Activated naive CD4-positive, alpha-beta T cell treated with anti-CD3 and anti-CD28 coated beads, Interleukin-2, amount 10 ng/mL, durations not matched to agents 7 days and 5 days (primary cell): ENCODE data around the gene PIP5K1B.
"Not testable (repeated sequence)": the region's sequence is repeated elsewhere in the genome, so short reads cannot be mapped to it uniquely, and the experiment has no call there.

ENCODE experiments used
- CTCF ChIA-PET: fragments of 350-600 bp; sonication (Branson Sonifier 250); formaldehyde crosslinking; loops from one replicate; lab custom pipeline; 2021; ENCODE audit warnings: antibody characterized with exemption; lab: Charles Lee
- DNase-seq: peaks from one replicate; pipeline ENCODE4 v3.0.0-alpha.2; 2020
- H3K27ac Mint-ChIP-seq: one replicate; pipeline ENCODE4 v1.8.0; 2021; ENCODE audit warnings: mild to moderate bottlenecking, moderate library complexity, mixed read lengths
- H3K27me3 Mint-ChIP-seq: one replicate; pipeline ENCODE4 v1.8.0; 2021; ENCODE audit warnings: mild to moderate bottlenecking, mixed read lengths
- H3K36me3 Mint-ChIP-seq: one replicate; pipeline ENCODE4 v1.8.0; 2021; ENCODE audit warnings: mixed read lengths
- H3K4me1 Mint-ChIP-seq: one replicate; pipeline ENCODE4 v1.8.0; 2021; ENCODE audit warnings: mixed read lengths
- H3K4me3 Mint-ChIP-seq: one replicate; pipeline ENCODE4 v1.8.0; 2021; ENCODE audit warnings: mild to moderate bottlenecking, moderate library complexity, mixed read lengths
- H3K9me3 Mint-ChIP-seq: one replicate; pipeline ENCODE4 v1.8.0; 2021; ENCODE audit warnings: mixed read lengths

Gene PIP5K1B

GRCh38 chr9:68698943-68699509, 6.0 kb upstream of the PIP5K1B start:
- Mint-ChIP-seq H3K4me3 (no peak overlapping the region), H3K27me3 (peaks cover 59% of the 10 kb centered on the region), H3K4me1 (peaks cover under 1% of the 10 kb centered on the region), H3K9me3 (no peaks in the 10 kb centered on the region), H3K36me3 (no peaks in the 10 kb centered on the region), H3K27ac (no peak overlapping the region)
- CTCF ChIA-PET: no interaction called here
- no peak for DNase-seq

- H3K27ac Mint-ChIP-seq, H3K4me3 Mint-ChIP-seq, CTCF ChIA-PET, H3K36me3 Mint-ChIP-seq, H3K4me1 Mint-ChIP-seq, H3K9me3 Mint-ChIP-seq, DNase-seq: not testable (repeated sequence)
- H3K27me3 Mint-ChIP-seq: peaks cover 61% of the 10 kb centered on the region
These were observed 5.4 kb upstream of the PIP5K1B start for GRCh38 chr9:68699625-68700024.

DNA sequence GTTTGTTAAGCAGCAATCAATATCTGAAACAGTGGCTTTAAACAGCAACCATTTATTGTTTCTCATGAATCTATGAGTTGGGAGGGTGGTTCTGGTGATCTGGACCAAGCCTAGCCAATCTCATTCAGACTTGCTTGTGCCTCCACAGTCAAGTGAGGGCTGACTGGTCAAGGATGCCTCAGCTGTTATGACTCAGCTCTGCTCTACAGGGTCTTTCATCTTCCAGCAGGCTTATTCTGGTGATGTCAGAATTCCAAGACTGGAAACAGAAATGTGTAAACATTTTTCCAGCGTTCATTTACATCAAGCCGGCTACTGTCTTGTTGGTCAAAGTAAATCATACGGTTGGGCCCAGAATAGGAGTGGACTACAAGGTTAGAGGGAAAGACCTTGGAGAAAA, 2.5 kb upstream of the PIP5K1B start:
- H3K27me3 Mint-ChIP-seq: peaks cover 81% of the 10 kb centered on the region
- H3K4me1 Mint-ChIP-seq: peaks cover 20% of the 10 kb centered on the region
- DNase-seq: no peak
- no peaks in the 10 kb centered on the region for H3K36me3 Mint-ChIP-seq
- H3K4me3 Mint-ChIP-seq: no peak overlapping the region
- CTCF ChIA-PET: no interaction called here
- H3K9me3 Mint-ChIP-seq: no peaks in the 10 kb centered on the region
- no peak overlapping the region for H3K27ac Mint-ChIP-seq

- no peak for DNase-seq
- H3K27ac Mint-ChIP-seq: no peak overlapping the region
- no peak overlapping the region for H3K4me3 Mint-ChIP-seq
- H3K36me3 Mint-ChIP-seq: no peaks in the 10 kb centered on the region
- CTCF ChIA-PET: interaction anchor here (0.6 to 1.4 kb wide), 2 partner anchors 26 to 246 kb away, joined by 4 read pairs; no protein-coding TSS in a partner anchor
- no peaks in the 10 kb centered on the region for H3K9me3 Mint-ChIP-seq
- H3K27me3 Mint-ChIP-seq: peaks cover 77% of the 10 kb centered on the region
- peaks cover 20% of the 10 kb centered on the region for H3K4me1 Mint-ChIP-seq
These were observed 1.4 kb upstream of the PIP5K1B start for GRCh38 chr9:68703672-68704071.

DNA sequence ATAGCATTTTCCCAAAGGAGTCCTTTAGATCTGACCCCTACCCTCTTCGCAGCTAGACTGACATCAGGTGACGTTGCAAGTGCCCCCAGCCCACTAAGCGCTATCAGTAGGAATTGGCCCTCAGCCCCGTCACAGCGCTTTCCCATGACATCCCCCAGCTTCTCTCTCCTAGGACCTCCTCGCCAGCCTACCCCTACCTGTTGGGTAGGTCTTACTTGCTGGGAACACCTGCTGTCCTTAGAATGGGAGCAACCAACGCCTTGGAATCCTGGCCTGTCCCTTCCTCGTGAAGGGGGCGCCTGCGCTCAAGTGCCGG, 584 bp upstream of the PIP5K1B start:
- peaks cover 78% of the 10 kb centered on the region for H3K27me3 Mint-ChIP-seq
- H3K4me1 Mint-ChIP-seq: peaks cover 20% of the 10 kb centered on the region
- peak overlapping the region; percentile 47 for H3K27ac Mint-ChIP-seq
- H3K4me3 Mint-ChIP-seq: peak overlapping the region; percentile 45
- no peaks in the 10 kb centered on the region for H3K9me3 Mint-ChIP-seq
- no peaks in the 10 kb centered on the region for H3K36me3 Mint-ChIP-seq
- no peak for DNase-seq
- CTCF ChIA-PET: interaction anchor here (1.0 to 1.4 kb wide), 3 partner anchors 245 to 331 kb away, joined by 3 to 4 read pairs (median 4); partner anchors contain the start of gene FXN

DNA sequence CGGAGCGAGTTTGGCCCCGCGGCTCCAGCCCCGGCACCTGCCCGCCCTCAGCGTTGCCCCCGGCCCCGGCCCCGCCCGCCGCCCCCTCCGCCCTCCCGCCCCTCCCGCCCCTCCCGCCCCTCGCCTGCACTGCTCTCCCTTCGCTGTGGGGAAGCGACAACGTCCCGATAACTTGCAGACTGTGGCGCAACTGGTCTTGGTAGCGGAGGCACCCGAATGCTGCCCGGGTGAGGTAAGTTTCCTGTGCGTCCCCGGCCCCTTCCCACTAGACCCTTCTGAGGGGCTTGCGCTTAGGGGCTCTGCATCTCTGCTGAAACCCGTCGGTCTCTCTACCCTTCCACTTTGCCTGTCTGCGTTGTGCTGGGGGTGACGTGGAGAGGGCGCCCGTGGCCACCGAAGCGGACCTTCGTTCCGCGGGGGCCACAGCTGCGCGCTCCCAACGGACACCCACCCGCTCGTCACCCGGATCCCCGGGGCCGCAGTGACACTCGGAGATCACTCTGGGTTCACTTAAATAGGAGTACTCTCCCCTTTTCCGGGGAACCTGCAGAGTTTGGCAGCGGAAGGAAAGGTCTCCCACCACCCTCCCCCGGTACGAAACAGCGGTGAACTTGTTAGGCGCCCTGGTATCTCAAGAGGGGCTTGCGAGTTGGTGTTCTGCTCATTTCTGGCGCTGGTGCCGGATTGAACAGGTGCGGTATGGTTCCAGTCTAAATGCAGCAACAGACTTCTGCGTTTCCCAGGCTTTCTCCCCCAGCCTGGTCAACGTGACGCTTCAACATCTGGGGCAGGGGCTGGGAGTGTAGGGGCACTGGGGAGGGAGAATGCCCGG, 707 bp downstream of the PIP5K1B start:
- peak overlapping the region; percentile 83 for H3K4me3 Mint-ChIP-seq
- peaks cover 80% of the 10 kb centered on the region for H3K27me3 Mint-ChIP-seq
- no peaks in the 10 kb centered on the region for H3K9me3 Mint-ChIP-seq
- H3K4me1 Mint-ChIP-seq: peaks cover 20% of the 10 kb centered on the region
- H3K27ac Mint-ChIP-seq: peak overlapping the region; percentile 28
- DNase-seq: no peak
- H3K36me3 Mint-ChIP-seq: no peaks in the 10 kb centered on the region
- CTCF ChIA-PET: interaction anchor here (1.0 kb wide), 2 partner anchors 294 to 329 kb away, joined by 3 to 4 read pairs; partner anchors contain the start of gene FXN

DNA sequence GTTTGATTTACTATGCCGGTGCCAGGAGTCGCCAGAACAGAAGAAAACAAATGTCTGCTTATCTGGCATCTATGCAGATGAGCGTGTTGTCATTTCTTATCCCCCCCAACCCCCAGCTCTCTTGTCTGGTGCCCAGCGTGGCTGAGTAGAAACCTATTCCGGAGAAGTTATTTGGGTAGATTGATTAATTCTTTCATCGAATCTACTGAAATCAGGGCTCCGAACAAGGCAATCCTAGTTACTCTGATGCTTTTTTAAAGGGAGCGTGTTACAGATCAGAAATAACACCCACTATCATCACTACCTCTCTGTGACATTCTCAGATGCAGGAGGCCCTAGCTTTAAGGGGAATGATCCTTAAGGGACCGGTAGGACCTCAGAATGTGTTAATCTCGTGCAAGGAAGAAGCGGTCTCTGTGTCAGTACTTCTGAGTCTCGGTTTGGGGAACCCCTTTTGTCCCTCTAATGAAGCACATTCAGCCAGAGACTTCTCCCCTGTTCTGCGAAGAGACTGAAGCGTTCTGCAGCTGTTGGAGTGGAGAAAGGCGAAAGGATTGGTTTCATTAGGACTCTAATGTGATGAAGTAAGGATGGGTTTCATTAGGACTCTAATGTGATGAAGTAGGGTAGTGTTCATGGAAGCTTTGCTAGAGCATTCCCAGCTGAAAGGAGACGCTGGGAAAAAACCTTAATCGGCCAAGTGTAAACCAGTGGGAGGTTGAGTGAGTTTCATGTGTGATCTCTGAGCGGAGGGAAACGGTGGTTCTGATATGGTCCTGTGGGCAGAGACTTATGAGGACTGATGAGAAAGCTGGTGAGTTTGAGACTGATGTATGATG, 1.5 kb downstream of the PIP5K1B start:
- Mint-ChIP-seq H3K9me3 (no peaks in the 10 kb centered on the region), H3K36me3 (no peaks in the 10 kb centered on the region), H3K4me3 (peak overlapping the region; percentile 83), H3K27ac (no peak overlapping the region), H3K27me3 (peaks cover 72% of the 10 kb centered on the region), H3K4me1 (peaks cover 20% of the 10 kb centered on the region)
- CTCF ChIA-PET: interaction anchor here (1.0 kb wide), 1 partner anchor 329 kb away, joined by 3 read pairs; the partner anchor contains the start of gene FXN
- DNase-seq: no peak

GRCh38 chr9:68707801-68708488, 2.9 kb downstream of the PIP5K1B start:
- H3K27me3 Mint-ChIP-seq: peaks cover 58% of the 10 kb centered on the region
- H3K4me1 Mint-ChIP-seq: peaks cover 20% of the 10 kb centered on the region
- CTCF ChIA-PET: interaction anchor here (0.9 kb wide), 1 partner anchor 26 kb away, joined by 3 read pairs; no protein-coding TSS in a partner anchor
- H3K36me3 Mint-ChIP-seq: no peaks in the 10 kb centered on the region
- H3K4me3 Mint-ChIP-seq: no peak overlapping the region
- no peak overlapping the region for H3K27ac Mint-ChIP-seq
- H3K9me3 Mint-ChIP-seq: no peaks in the 10 kb centered on the region
- DNase-seq: no peak

DNA sequence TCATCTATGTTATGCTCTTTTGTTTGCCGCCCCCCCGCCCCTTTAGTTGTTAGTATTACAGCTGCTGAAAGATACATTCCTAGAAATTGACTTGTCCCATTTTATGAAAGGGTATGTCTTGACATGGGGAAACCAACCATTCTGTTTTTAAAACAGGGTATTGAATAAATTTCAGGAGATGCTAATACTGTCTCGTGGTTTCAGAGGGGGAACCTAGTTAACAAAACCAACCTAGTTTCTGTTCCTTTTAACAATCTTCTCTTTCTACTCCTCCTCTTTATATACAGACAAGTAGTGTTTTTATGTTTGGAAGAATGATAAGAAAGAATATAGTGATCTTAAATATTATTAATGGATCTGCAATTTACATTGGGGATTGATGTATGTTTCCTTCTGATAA, 3.5 kb downstream of the PIP5K1B start:
- H3K4me3 Mint-ChIP-seq: no peak overlapping the region
- no peaks in the 10 kb centered on the region for H3K36me3 Mint-ChIP-seq
- no peak overlapping the region for H3K27ac Mint-ChIP-seq
- CTCF ChIA-PET: interaction anchor here (0.9 kb wide), 1 partner anchor 25 kb away, joined by 3 read pairs; no protein-coding TSS in a partner anchor
- no peaks in the 10 kb centered on the region for H3K9me3 Mint-ChIP-seq
- H3K27me3 Mint-ChIP-seq: peaks cover 52% of the 10 kb centered on the region
- peaks cover 20% of the 10 kb centered on the region for H3K4me1 Mint-ChIP-seq
- DNase-seq: no peak

DNA sequence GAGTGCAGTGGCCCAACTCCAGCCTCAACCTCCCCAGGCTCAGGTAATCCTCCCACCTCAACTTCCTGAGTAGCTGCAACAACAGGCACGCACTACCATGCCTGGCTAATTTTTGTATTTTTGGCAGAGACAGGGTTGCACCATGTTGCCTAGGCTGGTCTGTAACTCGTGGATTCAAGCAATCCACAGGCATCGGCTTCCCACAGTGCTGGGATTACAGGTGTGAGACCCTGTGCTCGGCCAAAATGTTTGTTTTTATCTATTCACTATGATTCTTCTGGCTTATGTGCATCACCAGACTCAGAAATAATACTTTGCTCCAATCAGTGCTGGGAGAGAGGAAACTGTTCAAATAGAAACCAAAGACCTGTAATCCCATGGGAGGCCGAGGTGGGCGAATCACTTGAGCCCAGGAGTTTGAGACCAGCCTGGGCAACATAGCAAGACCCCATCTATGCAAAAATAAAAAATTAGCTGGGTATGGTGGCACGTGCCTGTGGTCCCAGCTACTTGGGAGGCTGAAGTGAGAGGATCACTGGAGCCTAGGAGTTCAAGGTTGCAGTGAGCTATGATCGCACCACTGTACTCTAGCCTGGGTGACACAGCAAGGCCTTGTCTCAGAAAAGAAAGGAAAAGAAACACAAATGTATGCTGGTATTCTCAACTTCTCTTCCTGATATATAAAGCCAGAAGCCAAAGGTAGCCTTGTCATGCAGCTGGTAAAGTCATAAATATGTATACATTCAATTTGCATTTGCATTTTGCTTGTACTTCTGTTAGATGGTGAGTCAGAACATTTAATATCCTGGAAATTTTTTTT, 4.5 kb downstream of the PIP5K1B start:
- CTCF ChIA-PET: interaction anchor here (0.7 to 1.1 kb wide), 2 partner anchors 10 to 222 kb away, joined by 3 read pairs; no protein-coding TSS in a partner anchor
- no peak for DNase-seq
- Mint-ChIP-seq H3K36me3 (no peaks in the 10 kb centered on the region), H3K27me3 (peaks cover 48% of the 10 kb centered on the region), H3K4me3 (no peak overlapping the region), H3K27ac (no peak overlapping the region), H3K9me3 (no peaks in the 10 kb centered on the region), H3K4me1 (peaks cover 15% of the 10 kb centered on the region)

GRCh38 chr9:68710111-68710471, 5.1 kb downstream of the PIP5K1B start:
- Mint-ChIP-seq H3K27ac (no peak overlapping the region), H3K4me3 (no peak overlapping the region), H3K4me1 (peaks cover 13% of the 10 kb centered on the region), H3K27me3 (peaks cover 48% of the 10 kb centered on the region), H3K36me3 (no peaks in the 10 kb centered on the region), H3K9me3 (no peaks in the 10 kb centered on the region)
- CTCF ChIA-PET: interaction anchor here (0.7 to 1.1 kb wide), 2 partner anchors 10 to 221 kb away, joined by 3 read pairs; no protein-coding TSS in a partner anchor
- no peak for DNase-seq

DNA sequence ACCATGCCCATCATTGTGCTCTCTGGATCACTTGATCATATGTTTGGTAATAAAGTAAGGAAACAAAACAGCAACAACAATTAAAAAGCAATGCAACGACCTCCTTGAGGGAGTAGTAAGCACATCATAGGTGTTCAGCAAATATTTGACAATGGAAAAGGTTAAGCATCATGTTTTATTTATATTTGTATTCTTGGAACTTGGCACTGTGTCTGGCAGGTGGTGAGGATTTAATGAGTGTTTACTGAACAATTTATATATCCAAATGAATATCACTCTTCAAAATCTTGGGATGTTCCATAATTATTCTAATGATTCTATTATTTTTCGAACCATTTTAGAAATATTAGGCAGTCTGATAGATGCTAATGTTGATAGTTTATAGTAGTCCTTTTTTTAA, 6.2 kb downstream of the PIP5K1B start:
- CTCF ChIA-PET: no interaction called here

DNA sequence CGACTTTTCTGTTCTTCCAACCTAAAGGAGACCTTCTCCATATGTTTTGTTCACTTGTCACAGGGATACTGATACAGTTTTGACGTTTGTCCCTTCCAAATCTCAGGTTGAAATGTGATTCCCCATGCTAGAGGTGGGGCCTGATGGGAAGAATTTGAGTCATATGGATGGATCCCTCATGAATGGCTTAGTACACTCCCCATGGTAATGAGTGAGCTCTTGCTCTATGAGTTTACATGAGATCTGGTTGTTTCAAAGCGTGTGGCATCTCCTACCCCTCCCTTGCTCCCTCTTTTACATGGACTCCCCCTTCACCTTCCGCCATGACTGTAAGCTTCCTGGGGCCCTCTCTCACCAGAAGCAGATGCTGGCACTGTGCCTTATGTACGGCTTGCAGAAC, 6.9 kb downstream of the PIP5K1B start:
- H3K4me1 Mint-ChIP-seq: no peaks in the 10 kb centered on the region
- H3K4me3 Mint-ChIP-seq: no peak overlapping the region
- H3K27ac Mint-ChIP-seq: no peak overlapping the region
- H3K27me3 Mint-ChIP-seq: peaks cover 36% of the 10 kb centered on the region
- DNase-seq: no peak
- H3K36me3 Mint-ChIP-seq: no peaks in the 10 kb centered on the region
- CTCF ChIA-PET: no interaction called here
- H3K9me3 Mint-ChIP-seq: no peaks in the 10 kb centered on the region

More for the DNA sequence above, 6.2 kb downstream of the PIP5K1B start:
- Mint-ChIP-seq H3K27me3 (peaks cover 43% of the 10 kb centered on the region), H3K4me1 (peaks cover 5% of the 10 kb centered on the region), H3K9me3 (no peaks in the 10 kb centered on the region), H3K36me3 (no peaks in the 10 kb centered on the region), H3K27ac (no peak overlapping the region), H3K4me3 (no peak overlapping the region)
- no peak for DNase-seq
